ENCODE data around the gene NEGR1. TPM values are rescaled to one million over a fixed set of nuclear protein-coding genes. Genes with fewer than 3 reads are reported as not detected.

Gene NEGR1
- total RNA-seq, 1 experiment from 2014 or later: 0.05 TPM

DNA sequence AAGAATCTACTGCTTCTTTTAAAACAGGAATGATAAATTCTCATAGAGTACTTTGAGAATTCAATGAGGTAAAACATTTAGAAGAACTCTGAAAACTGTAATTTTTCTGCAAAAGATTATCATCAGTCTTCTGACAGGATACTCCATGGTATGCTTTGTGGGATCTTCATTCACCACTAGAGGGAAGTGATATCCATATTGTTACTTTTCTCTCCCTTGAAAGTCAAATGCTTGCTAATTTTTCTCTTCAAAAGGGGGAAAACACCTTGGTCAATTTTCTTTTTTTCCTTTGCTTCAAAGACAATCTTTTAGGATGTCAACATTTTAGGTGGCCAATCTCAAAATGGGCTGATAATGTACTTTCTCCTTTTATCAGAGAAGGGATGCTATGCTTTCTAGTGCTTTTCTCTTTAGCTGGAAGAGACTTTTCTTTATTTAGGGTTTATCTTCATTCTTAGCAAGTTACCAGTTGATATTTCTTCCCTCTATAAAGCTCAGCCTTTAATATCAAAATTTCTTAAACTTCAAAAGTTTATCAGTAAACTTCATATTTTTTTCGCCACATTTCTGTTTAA is 95.5 kb downstream of the NEGR1 start:
- H3K36me3 ChIP-seq (ENCODE audit: control insufficient read depth in 1 of 2, insufficient read depth in 2 of 2, low read length in 2 of 2): no peaks in the 10 kb centered on the region
- TF ChIP-seq, protein P1, sequence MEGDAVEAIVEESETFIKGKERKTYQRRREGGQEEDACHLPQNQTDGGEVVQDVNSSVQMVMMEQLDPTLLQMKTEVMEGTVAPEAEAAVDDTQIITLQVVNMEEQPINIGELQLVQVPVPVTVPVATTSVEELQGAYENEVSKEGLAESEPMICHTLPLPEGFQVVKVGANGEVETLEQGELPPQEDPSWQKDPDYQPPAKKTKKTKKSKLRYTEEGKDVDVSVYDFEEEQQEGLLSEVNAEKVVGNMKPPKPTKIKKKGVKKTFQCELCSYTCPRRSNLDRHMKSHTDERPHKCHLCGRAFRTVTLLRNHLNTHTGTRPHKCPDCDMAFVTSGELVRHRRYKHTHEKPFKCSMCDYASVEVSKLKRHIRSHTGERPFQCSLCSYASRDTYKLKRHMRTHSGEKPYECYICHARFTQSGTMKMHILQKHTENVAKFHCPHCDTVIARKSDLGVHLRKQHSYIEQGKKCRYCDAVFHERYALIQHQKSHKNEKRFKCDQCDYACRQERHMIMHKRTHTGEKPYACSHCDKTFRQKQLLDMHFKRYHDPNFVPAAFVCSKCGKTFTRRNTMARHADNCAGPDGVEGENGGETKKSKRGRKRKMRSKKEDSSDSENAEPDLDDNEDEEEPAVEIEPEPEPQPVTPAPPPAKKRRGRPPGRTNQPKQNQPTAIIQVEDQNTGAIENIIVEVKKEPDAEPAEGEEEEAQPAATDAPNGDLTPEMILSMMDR (IDR thresholded peaks at IDR 0.05 in 2 of 3, conservative IDR thresholded peaks at IDR 0.05 in 1 of 3; ENCODE audit: borderline replicate concordance in 1 of 3, insufficient read depth in 1 of 3, low read depth in 2 of 3, low read length in 2 of 3): peak in 1 of 3 experiments; percentile 11; a peak in 1 of 6 replicates
- TF ChIP-seq EZH2 (IDR thresholded peaks at IDR 0.05): no peak
- no peak for TF ChIP-seq FOSL1 (IDR thresholded peaks at IDR 0.05; ENCODE audit: low read depth)
- TF ChIP-seq EZH2phosphoT487 (IDR thresholded peaks at IDR 0.05; ENCODE audit: borderline replicate concordance): no peak
- no peak for TF ChIP-seq ELF1 (IDR thresholded peaks at IDR 0.05; ENCODE audit: borderline replicate concordance, low read depth)
- H4K20me1 ChIP-seq (ENCODE audit: insufficient read depth): no peaks in the 10 kb centered on the region
- H3K27ac ChIP-seq (ENCODE audit: low read depth, low read length): no peak overlapping the region
- peaks cover 5 to 8% of the 10 kb centered on the region in 2 experiments; a peak in 2 of 4 replicates for H3K9me3 ChIP-seq (ENCODE audit: control insufficient read depth in 1 of 2, insufficient read depth in 1 of 2, low read depth in 1 of 2, low read length in 2 of 2)
- ChIA-PET RAD21 (ENCODE audit: low non-redundant PET in 1 of 2, low total read pairs in 2 of 2, uncharacterized antibody in 2 of 2, unreplicated experiment in 2 of 2) (no interaction called here), POLR2A (no interaction called here), CTCF (no interaction called here)
- H3K9me2 ChIP-seq (ENCODE audit: insufficient read depth): no peaks in the 10 kb centered on the region
- no TSS peak for BruUV-seq (replicated peaks)
- no peaks in the 10 kb centered on the region for H3K79me2 ChIP-seq (ENCODE audit: insufficient read depth, low read length)
- H3K4me1 ChIP-seq (ENCODE audit: control insufficient read depth in 1 of 2, insufficient read depth in 2 of 2, low read length in 2 of 2): no peaks in the 10 kb centered on the region
- H3K4me2 ChIP-seq (ENCODE audit: low read length): no peak overlapping the region
- DNase-seq (ENCODE audit: low read depth, low spot score) (no peak), ATAC-seq (no peak)
- no peak overlapping the region for H3K4me3 ChIP-seq (replicated peaks in 1 of 2; ENCODE audit: low read depth in 1 of 2, low read length in 2 of 2)
- no peaks in the 10 kb centered on the region for H3K27me3 ChIP-seq (ENCODE audit: insufficient read depth, low read length)
- H2AFZ ChIP-seq (ENCODE audit: low read depth, low read length, poor library complexity, severe bottlenecking): no peak overlapping the region
- intact Hi-C loops (cut with micrococcal nuclease): no loop called here
- H3K9ac ChIP-seq (ENCODE audit: low read length): no peak overlapping the region

DNA sequence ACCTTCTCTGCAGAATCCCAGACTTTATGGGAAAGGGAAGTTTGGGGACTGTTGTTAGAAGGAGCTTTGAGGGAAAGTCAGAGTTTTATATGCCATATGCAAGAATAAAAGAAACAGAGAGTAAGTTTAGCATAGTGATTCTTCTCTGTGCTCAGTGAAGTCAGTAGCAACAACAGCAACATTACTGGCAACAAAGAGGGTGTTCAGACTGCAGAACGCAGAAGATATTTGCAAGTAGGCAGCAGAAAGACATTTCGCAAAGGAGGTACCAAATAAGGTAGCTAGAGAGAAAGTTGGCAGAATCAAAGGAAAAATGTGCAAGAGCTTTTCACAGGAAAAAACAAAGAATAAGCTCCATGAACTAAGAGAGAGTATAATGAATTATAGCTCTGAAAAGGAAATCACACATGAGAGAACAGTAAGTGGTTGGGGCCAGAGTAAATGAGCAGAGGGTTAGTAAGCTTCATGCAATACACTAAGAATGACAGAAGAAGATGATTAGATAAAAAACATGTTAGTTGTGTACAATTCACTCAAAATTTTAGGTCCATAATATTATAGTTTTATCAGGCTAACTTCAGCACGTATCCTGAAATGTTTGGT is 98.1 kb downstream of the NEGR1 start:
- no peaks in the 10 kb centered on the region for H3K79me2 ChIP-seq (ENCODE audit: insufficient read depth, low read length)
- H3K36me3 ChIP-seq (ENCODE audit: control insufficient read depth in 1 of 2, insufficient read depth in 2 of 2, low read length in 2 of 2): no peaks in the 10 kb centered on the region
- H3K4me2 ChIP-seq (ENCODE audit: low read length): no peak overlapping the region
- intact Hi-C loops (cut with micrococcal nuclease): no loop called here
- no peak overlapping the region for H3K27ac ChIP-seq (ENCODE audit: low read depth, low read length)
- BruUV-seq (replicated peaks): no TSS peak
- no peak overlapping the region for H3K4me3 ChIP-seq (replicated peaks in 1 of 2; ENCODE audit: low read depth in 1 of 2, low read length in 2 of 2)
- no peaks in the 10 kb centered on the region for H3K9me2 ChIP-seq (ENCODE audit: insufficient read depth)
- H3K9me3 ChIP-seq (ENCODE audit: control insufficient read depth in 1 of 2, insufficient read depth in 1 of 2, low read depth in 1 of 2, low read length in 2 of 2): peaks cover 2 to 8% of the 10 kb centered on the region in 2 experiments; a peak in 2 of 4 replicates
- H4K20me1 ChIP-seq (ENCODE audit: insufficient read depth): no peaks in the 10 kb centered on the region
- H3K4me1 ChIP-seq (ENCODE audit: control insufficient read depth in 1 of 2, insufficient read depth in 2 of 2, low read length in 2 of 2): no peaks in the 10 kb centered on the region
- no peak overlapping the region for H2AFZ ChIP-seq (ENCODE audit: low read depth, low read length, poor library complexity, severe bottlenecking)
- POLR2A ChIA-PET: no interaction called here
- DNase-seq (ENCODE audit: low read depth, low spot score): no peak
- no peak overlapping the region for H3K9ac ChIP-seq (ENCODE audit: low read length)
- no peak for ATAC-seq
- CTCF ChIA-PET: no interaction called here
- H3K27me3 ChIP-seq (ENCODE audit: insufficient read depth, low read length): no peaks in the 10 kb centered on the region
- RAD21 ChIA-PET (ENCODE audit: low non-redundant PET in 1 of 2, low total read pairs in 2 of 2, uncharacterized antibody in 2 of 2, unreplicated experiment in 2 of 2): no interaction called here
- TF ChIP-seq YY1 (IDR thresholded peaks at IDR 0.05; ENCODE audit: extremely low read depth, insufficient replicate concordance, low read depth, low read length): no peak
- TF ChIP-seq, protein P2, sequence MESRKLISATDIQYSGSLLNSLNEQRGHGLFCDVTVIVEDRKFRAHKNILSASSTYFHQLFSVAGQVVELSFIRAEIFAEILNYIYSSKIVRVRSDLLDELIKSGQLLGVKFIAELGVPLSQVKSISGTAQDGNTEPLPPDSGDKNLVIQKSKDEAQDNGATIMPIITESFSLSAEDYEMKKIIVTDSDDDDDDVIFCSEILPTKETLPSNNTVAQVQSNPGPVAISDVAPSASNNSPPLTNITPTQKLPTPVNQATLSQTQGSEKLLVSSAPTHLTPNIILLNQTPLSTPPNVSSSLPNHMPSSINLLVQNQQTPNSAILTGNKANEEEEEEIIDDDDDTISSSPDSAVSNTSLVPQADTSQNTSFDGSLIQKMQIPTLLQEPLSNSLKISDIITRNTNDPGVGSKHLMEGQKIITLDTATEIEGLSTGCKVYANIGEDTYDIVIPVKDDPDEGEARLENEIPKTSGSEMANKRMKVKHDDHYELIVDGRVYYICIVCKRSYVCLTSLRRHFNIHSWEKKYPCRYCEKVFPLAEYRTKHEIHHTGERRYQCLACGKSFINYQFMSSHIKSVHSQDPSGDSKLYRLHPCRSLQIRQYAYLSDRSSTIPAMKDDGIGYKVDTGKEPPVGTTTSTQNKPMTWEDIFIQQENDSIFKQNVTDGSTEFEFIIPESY (IDR thresholded peaks at IDR 0.05; ENCODE audit: extremely low read depth, insufficient replicate concordance, low read length): no peak
- TF ChIP-seq EZH2phosphoT487 (IDR thresholded peaks at IDR 0.05; ENCODE audit: borderline replicate concordance): no peak
- TF ChIP-seq JUND (IDR thresholded peaks at IDR 0.05): no peak
- TF ChIP-seq CBX3 (IDR thresholded peaks at IDR 0.05; ENCODE audit: low read depth): no peak
- TF ChIP-seq, protein P3, sequence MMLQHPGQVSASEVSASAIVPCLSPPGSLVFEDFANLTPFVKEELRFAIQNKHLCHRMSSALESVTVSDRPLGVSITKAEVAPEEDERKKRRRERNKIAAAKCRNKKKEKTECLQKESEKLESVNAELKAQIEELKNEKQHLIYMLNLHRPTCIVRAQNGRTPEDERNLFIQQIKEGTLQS (IDR thresholded peaks at IDR 0.05): no peak
- no peak for TF ChIP-seq TCF7L2 (IDR thresholded peaks at IDR 0.05; ENCODE audit: borderline replicate concordance, extremely low read depth, insufficient read depth, insufficient read length)
- TF ChIP-seq SP1 (IDR thresholded peaks at IDR 0.05; ENCODE audit: low read depth): no peak
- no peak for TF ChIP-seq SRF (IDR thresholded peaks at IDR 0.05; ENCODE audit: low read depth)
- TF ChIP-seq FOSL1 (IDR thresholded peaks at IDR 0.05; ENCODE audit: low read depth): no peak
- no peak for TF ChIP-seq POLR2AphosphoS5 (IDR thresholded peaks at IDR 0.05; ENCODE audit: low read depth, low read length)
- TF ChIP-seq ZFX (IDR thresholded peaks at IDR 0.05): no peak
